ENCODE measurements around the gene CCDC69.

Gene CCDC69

GRCh38 chr5:151138114-151138513, 85.8 kb downstream of the CCDC69 start:
- DNase-seq, result no peak

DNA sequence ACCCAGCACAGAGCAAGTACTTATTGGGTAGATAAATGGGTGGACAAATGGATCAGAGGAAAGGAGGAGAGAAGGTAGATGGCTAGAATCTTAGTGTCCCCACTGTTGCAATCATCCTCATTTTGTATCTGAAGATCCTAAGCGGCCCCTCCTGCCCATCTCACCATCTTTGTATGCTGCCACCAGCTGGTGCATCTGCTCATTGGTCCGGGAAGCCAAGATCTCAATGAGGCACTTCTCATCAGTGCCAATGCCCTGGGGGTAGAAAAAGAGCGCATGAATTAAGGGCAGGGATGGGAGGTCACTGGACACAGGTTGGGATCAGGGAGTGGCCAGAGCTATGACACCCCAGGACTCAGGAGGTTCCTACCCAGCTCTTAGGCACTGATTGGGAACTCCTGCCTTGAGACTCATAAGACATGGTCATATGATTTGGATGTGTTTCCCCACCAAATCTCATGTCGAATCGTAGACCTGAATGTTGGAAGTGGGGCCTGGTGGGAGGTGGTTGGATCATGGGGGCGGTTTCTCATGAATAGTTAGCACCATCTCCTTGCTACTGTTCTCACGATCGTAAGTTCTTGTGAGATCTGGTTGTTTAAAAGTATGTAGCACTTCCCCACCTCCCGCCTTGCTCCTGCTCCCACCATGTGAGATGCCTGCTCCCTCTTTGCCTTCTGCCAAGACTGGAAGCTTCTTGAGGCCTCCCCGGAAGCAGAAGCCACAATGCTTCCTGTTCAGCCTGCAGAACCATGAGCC, 86.6 kb downstream of the CCDC69 start:
- DNase-seq, result no peak

GRCh38 chr5:151134228-151134627, 89.7 kb downstream of the CCDC69 start:
- DNase-seq, result no peak

DNA sequence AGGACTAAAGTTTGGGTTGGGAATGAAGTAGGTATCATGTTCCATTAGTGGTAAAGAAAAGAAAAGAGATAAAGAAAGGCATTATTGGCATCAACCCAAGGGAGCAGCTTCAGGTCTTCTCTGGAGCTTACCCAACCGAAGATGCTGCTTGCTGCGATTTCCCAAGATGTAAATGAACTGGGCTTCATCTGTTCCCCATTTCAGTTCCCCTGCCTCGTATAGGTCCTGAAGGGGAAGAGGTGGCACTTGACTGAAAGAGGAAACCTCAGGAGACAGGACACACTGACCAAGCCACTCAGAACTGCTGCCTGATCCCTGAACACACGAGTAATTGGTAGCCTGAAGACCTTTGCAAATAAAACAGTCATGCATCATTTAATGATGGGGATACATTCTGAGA, 90.9 kb downstream of the CCDC69 start:
- DNase-seq, result no peak

All from SHP77 (cell line).